NCI-H460 (cell line): ENCODE data around the gene CPNE5. TPM values are rescaled to one million over a fixed set of nuclear protein-coding genes. Genes with fewer than 3 reads are reported as not detected.

Experiments
- total RNA-seq: library from RNA; depleted of rRNA; stranded (reverse); fragments of >200 nt; shearing (Covaris generic); gene quantifications from 2 replicates; pipeline ENCODE4 v1.2.3, GENCODE V29; 2014; rRNA removed

Gene CPNE5
- total RNA-seq, 1 experiment from 2014 or later, result 0.07 TPM

Other genes with a start within 250 kb of the CPNE5 start
- 217 and 262 TPM in 2 replicates for gene SRSF3, start 245.1 kb downstream of the CPNE5 start, total RNA-seq
- 170 and 205 TPM in 2 replicates for gene CDKN1A, start 160.7 kb downstream of the CPNE5 start, total RNA-seq
- gene RAB44, start 141.6 kb downstream of the CPNE5 start, total RNA-seq, result not detected in 2 replicates
- gene PPIL1, start 35.4 kb upstream of the CPNE5 start, total RNA-seq, result 44.7 and 47.7 TPM in 2 replicates
- gene C6orf89, start 46.5 kb upstream of the CPNE5 start, total RNA-seq, result 21.9 and 22.4 TPM in 2 replicates
- gene PI16, start 115.3 kb upstream of the CPNE5 start, total RNA-seq, result 0.07 TPM in 1 of 2 replicates, not detected in the other
- 191 and 198 TPM in 2 replicates for gene MTCH1, start 146.8 kb upstream of the CPNE5 start, total RNA-seq
- 0.10 TPM in 1 of 2 replicates, not detected in the other for gene FGD2, start 166.2 kb upstream of the CPNE5 start, total RNA-seq